Endodermal cell (in vitro differentiated cells): Measurements from ENCODE around the gene ARHGAP36. TPM values are rescaled to one million over a fixed set of nuclear protein-coding genes. Genes with fewer than 3 reads are reported as not detected.

Source experiments
- DNase-seq: peaks from one replicate; pipeline ENCODE4 v3.0.0-alpha.2; 2017
- H3K27ac ChIP-seq: 2 replicates; pipeline ENCODE4 v1.5.1; 2013; ENCODE audit warnings: mild to moderate bottlenecking, low read depth, low read length, moderate library complexity
- H3K27me3 ChIP-seq: 2 replicates; pipeline ENCODE4 v1.6.1; 2013; ENCODE audit warnings: mild to moderate bottlenecking, low read length, moderate library complexity; ENCODE audit not compliant: insufficient read depth, control insufficient read depth, poor library complexity, severe bottlenecking
- H3K36me3 ChIP-seq: 2 replicates; pipeline ENCODE4 v1.7.0; 2013; ENCODE audit warnings: mild to moderate bottlenecking, low read length, moderate library complexity; ENCODE audit not compliant: control insufficient read depth, insufficient read depth
- H3K4me1 ChIP-seq: one replicate; pipeline ENCODE4 v1.7.0; 2013; ENCODE audit warnings: low read length; ENCODE audit not compliant: control insufficient read depth, insufficient read depth
- H3K4me3 ChIP-seq: 2 replicates; pipeline ENCODE4 v1.5.1; 2013; ENCODE audit warnings: mild to moderate bottlenecking, low read length, moderate library complexity
- H3K9ac ChIP-seq: 2 replicates; pipeline ENCODE4 v1.6.1; 2013; ENCODE audit warnings: mild to moderate bottlenecking, low read length, moderate library complexity; ENCODE audit not compliant: poor library complexity, severe bottlenecking; ENCODE audit errors: extremely low read depth
- H3K9me3 ChIP-seq: 2 replicates; pipeline ENCODE4 v1.6.1; 2013; ENCODE audit warnings: mild to moderate bottlenecking, low read length, moderate library complexity; ENCODE audit not compliant: control insufficient read depth
- H3K27ac Mint-ChIP-seq: 2 replicates; pipeline ENCODE4 v1.8.0; 2020; ENCODE audit warnings: mixed read lengths
- H3K27me3 Mint-ChIP-seq: 2 replicates; pipeline ENCODE4 v1.8.0; 2021; ENCODE audit warnings: mild to moderate bottlenecking, mixed read lengths; ENCODE audit not compliant: insufficient read depth
- H3K36me3 Mint-ChIP-seq: 2 replicates; pipeline ENCODE4 v1.8.0; 2020; ENCODE audit warnings: low read depth, mixed read lengths
- H3K4me1 Mint-ChIP-seq: 2 replicates; pipeline ENCODE4 v1.8.0; 2020; ENCODE audit warnings: mixed read lengths
- H3K4me3 Mint-ChIP-seq: 2 replicates; pipeline ENCODE4 v1.8.0; 2020; ENCODE audit warnings: mild to moderate bottlenecking, moderate library complexity, mixed read lengths
- H3K9me3 Mint-ChIP-seq: 2 replicates; pipeline ENCODE4 v1.8.0; 2020; ENCODE audit warnings: mild to moderate bottlenecking, mixed read lengths
- CTCF ChIP-seq: fragments of 200-600 bp; sonication (generic); conservative IDR thresholded peaks from 2 replicates; pipeline ENCODE4 v1.5.0; 2021; ENCODE audit warnings: antibody characterized with exemption, mild to moderate bottlenecking
- WGBS, 2 experiments: methylation state at CpG; one replicate each; pipeline versions ENCODE4 v1.1.5 to v1.1.7; 2013; ENCODE audit warnings: missing lambda C conversion rate in 2 of 2, mixed read lengths in 1 of 2; ENCODE audit not compliant: insufficient coverage in 1 of 2, insufficient read length in 1 of 2; 5-methylcytosine and 5-hydroxymethylcytosine counted together
- total RNA-seq, 2 donors: library from RNA; stranded (reverse); fragmentation: NEBNext Ultra II Directional in 1 of 2; extraction: Animal tissue kit (Norgen Biotek cat#: 25700) in 1 of 2; gene quantifications; 2 replicates in 1 of 2; 3 replicates in 1 of 2; pipeline ENCODE4 v1.2.1, GENCODE V29; 2021

Gene ARHGAP36
- total RNA-seq, 2 donors from 2014 or later = 0.24 TPM; not detected in 1

GRCh38 chrX:131047180-131047579, 11.0 kb upstream of the ARHGAP36 start:
- Mint-ChIP-seq H3K4me3 (no peak overlapping the region), H3K9me3 (no peaks in the 10 kb centered on the region), H3K27ac (no peak overlapping the region), H3K36me3 (no peaks in the 10 kb centered on the region), H3K27me3 (peaks cover 53% of the 10 kb centered on the region), H3K4me1 (peaks cover 3% of the 10 kb centered on the region)
- Histone ChIP-seq H3K4me1 (no peaks in the 10 kb centered on the region), H3K27me3 (no peaks in the 10 kb centered on the region), H3K9me3 (no peaks in the 10 kb centered on the region), H3K4me3 (no peak overlapping the region), H3K27ac (no peak overlapping the region), H3K36me3 (no peaks in the 10 kb centered on the region), H3K9ac (no peak overlapping the region)
- WGBS, 2 experiments = 88% methylated on average over 8 of the region's 9 CpGs; no CpG with 5 or more reads in 1 of the 2 experiments
- no peak for TF ChIP-seq CTCF
- no peak for DNase-seq

GRCh38 chrX:131053076-131053475, 5.1 kb upstream of the ARHGAP36 start:
- WGBS, 2 experiments = 92% methylated on average over 5 of the region's 5 CpGs; no CpG with 5 or more reads in 1 of the 2 experiments
- H3K4me3 ChIP-seq = no peak overlapping the region
- no peak for DNase-seq
- H3K27me3 Mint-ChIP-seq = peaks cover 75% of the 10 kb centered on the region
- no peak overlapping the region for H3K27ac Mint-ChIP-seq
- no peak overlapping the region for H3K9ac ChIP-seq
- H3K4me1 Mint-ChIP-seq = peaks cover 6% of the 10 kb centered on the region
- no peak overlapping the region for H3K4me3 Mint-ChIP-seq
- H3K4me1 ChIP-seq = no peaks in the 10 kb centered on the region
- no peaks in the 10 kb centered on the region for H3K36me3 ChIP-seq
- H3K9me3 Mint-ChIP-seq = no peaks in the 10 kb centered on the region
- H3K27me3 ChIP-seq = peaks cover 24% of the 10 kb centered on the region
- no peak for TF ChIP-seq CTCF
- no peaks in the 10 kb centered on the region for H3K36me3 Mint-ChIP-seq
- H3K27ac ChIP-seq = no peak overlapping the region
- no peaks in the 10 kb centered on the region for H3K9me3 ChIP-seq

- H3K36me3 Mint-ChIP-seq = no peaks in the 10 kb centered on the region
- Histone ChIP-seq H3K4me3 (no peak overlapping the region), H3K4me1 (no peaks in the 10 kb centered on the region), H3K36me3 (no peaks in the 10 kb centered on the region), H3K27ac (no peak overlapping the region), H3K9me3 (no peaks in the 10 kb centered on the region), H3K27me3 (peaks cover 42% of the 10 kb centered on the region), H3K9ac (no peak overlapping the region)
- H3K4me3 Mint-ChIP-seq = no peak overlapping the region
- H3K9me3 Mint-ChIP-seq = no peaks in the 10 kb centered on the region
- H3K27ac Mint-ChIP-seq = no peak overlapping the region
- peaks cover 15% of the 10 kb centered on the region for H3K4me1 Mint-ChIP-seq
- TF ChIP-seq CTCF = no peak
- peak; percentile 26 for DNase-seq
- WGBS, 2 experiments = 40 to 57% methylated on average over 1 to 6 of the region's 6 CpGs
- peaks cover 83% of the 10 kb centered on the region for H3K27me3 Mint-ChIP-seq
Observed at GRCh38 chrX:131054906-131055305, 3.2 kb upstream of the ARHGAP36 start.
